MM.1S (cell line): ENCODE results near the gene CTTNBP2NL.
"Not testable (repeated sequence)": the region's sequence is repeated elsewhere in the genome, so short reads cannot be mapped to it uniquely, and the experiment has no call there.

Experiments
- DNase-seq: peaks from one replicate; pipeline ENCODE4 v3.0.0-alpha.2; 2015
- H2AFZ ChIP-seq: fragments of 300-600 bp; sonication (generic); 2 replicates; pipeline ENCODE4 v1.6.0; 2016; ENCODE audit warnings: antibody characterized with exemption, low read length
- H3F3A ChIP-seq: fragments of 300-600 bp; sonication (generic); 2 replicates; pipeline ENCODE4 v1.6.1; 2016; ENCODE audit warnings: mild to moderate bottlenecking, antibody characterized with exemption, low read length, moderate library complexity, mixed read lengths; ENCODE audit not compliant: insufficient read depth
- H3K27ac ChIP-seq: fragments of 300-600 bp; sonication (generic); 2 replicates; pipeline ENCODE4 v1.5.1; 2016; ENCODE audit warnings: mild to moderate bottlenecking, low read length
- H3K27me3 ChIP-seq: fragments of 300-600 bp; sonication (generic); replicated peaks from 2 replicates; pipeline ENCODE4 v1.6.0; 2016; ENCODE audit warnings: low read length; ENCODE audit not compliant: insufficient read depth
- H3K36me3 ChIP-seq: fragments of 300-600 bp; sonication (generic); replicated peaks from 2 replicates; pipeline ENCODE4 v1.6.1; 2016; ENCODE audit warnings: mild to moderate bottlenecking, low read length, mixed read lengths; ENCODE audit not compliant: insufficient read depth
- H3K4me1 ChIP-seq: fragments of 300-600 bp; sonication (generic); 2 replicates; pipeline ENCODE4 v1.6.1; 2016; ENCODE audit warnings: low read length, mixed read lengths
- H3K4me2 ChIP-seq: fragments of 300-600 bp; sonication (generic); 2 replicates; pipeline ENCODE4 v1.6.0; 2016; ENCODE audit warnings: low read depth, low read length
- H3K4me3 ChIP-seq: fragments of 300-600 bp; sonication (generic); 2 replicates; pipeline ENCODE4 v1.5.1; 2016; ENCODE audit warnings: low read length, mixed read lengths
- H3K79me2 ChIP-seq: fragments of 300-600 bp; sonication (generic); 2 replicates; pipeline ENCODE4 v1.6.1; 2016; ENCODE audit warnings: mixed run types, low read length, mixed read lengths
- H3K9ac ChIP-seq: fragments of 300-600 bp; sonication (generic); 2 replicates; pipeline ENCODE4 v1.6.1; 2016; ENCODE audit warnings: low read length, mixed read lengths
- H3K9me2 ChIP-seq: fragments of 300-600 bp; sonication (generic); replicated peaks from 2 replicates; pipeline ENCODE4 v1.6.1; 2016; ENCODE audit warnings: mild to moderate bottlenecking, low read length, mixed read lengths; ENCODE audit not compliant: insufficient read depth
- H3K9me3 ChIP-seq: fragments of 300-600 bp; sonication (generic); replicated peaks from 2 replicates; pipeline ENCODE4 v1.6.1; 2016; ENCODE audit warnings: mild to moderate bottlenecking, low read length, mixed read lengths; ENCODE audit not compliant: insufficient read depth
- H4K20me1 ChIP-seq: fragments of 300-600 bp; sonication (generic); 2 replicates; pipeline ENCODE4 v1.6.1; 2016; ENCODE audit warnings: mild to moderate bottlenecking, low read length, moderate library complexity, mixed read lengths; ENCODE audit not compliant: insufficient read depth
- EZH2 ChIP-seq: fragments of 300-600 bp; sonication (generic); optimal IDR thresholded peaks from 2 replicates; pipeline ENCODE3; 2017; ENCODE audit warnings: low read depth, mild to moderate bottlenecking, antibody characterized with exemption, low read length, mixed read lengths
- EZH2phosphoT487 ChIP-seq: fragments of 300-600 bp; sonication (generic); IDR thresholded peaks from 2 replicates; pipeline ENCODE4 v1.6.1; 2018; ENCODE audit warnings: antibody characterized with exemption, low read length
- TF ChIP-seq, protein P1 (sequence below): fragments of 300-600 bp; sonication (generic); IDR thresholded peaks from 2 replicates; pipeline ENCODE4 v1.5.1; 2016; ENCODE audit warnings: antibody characterized with exemption, low read length, mixed read lengths

Gene CTTNBP2NL

DNA sequence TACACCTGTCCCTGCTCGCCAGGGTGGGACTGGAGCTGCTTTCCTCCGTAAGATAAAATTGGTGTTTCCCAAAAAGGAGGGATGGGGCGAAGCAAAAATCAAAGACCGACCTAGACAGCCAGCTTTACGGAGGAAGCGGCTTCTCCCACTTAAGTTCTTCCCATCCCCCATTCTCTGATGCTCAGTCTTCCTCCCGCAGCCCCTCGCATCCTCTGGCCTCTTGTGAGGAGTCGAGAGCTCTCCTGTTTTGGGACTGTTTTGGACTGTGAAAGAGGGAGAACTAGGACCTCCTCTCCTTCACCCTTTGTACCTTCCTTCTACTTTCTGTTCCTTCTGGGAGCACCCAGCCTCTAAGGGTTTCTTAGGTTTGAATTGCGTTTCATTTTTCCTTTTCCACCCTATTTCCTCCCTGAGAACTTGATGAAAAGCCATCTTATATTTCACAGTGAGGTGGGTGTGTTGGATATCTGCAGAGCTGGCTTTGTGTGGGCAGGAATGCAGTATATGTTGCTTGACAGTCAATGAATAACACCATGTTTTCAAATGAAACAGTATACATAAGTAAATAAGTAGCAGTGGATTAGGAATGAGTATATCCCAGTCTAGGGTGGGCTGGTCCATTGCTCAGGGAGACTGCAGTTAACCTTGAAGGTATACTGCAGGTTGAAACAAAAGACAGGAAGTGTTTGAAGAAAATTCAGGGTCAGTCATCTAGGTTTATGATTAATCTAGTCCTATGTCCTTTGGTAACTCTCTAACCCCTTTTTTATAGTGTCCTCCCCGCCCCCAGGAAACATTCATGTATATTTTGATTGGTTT is 848 bp downstream of the CTTNBP2NL start:
- Histone ChIP-seq H3K9me3 (no peaks in the 10 kb centered on the region), H3K27ac (no peak overlapping the region), H3K79me2 (no peaks in the 10 kb centered on the region), H4K20me1 (no peaks in the 10 kb centered on the region), H3F3A (no peaks in the 10 kb centered on the region), H3K4me3 (peak overlapping the region; percentile 76), H3K36me3 (no peaks in the 10 kb centered on the region), H3K4me2 (peak overlapping the region; percentile 70; the same call in 1 of the 2 replicates), H3K27me3 (no peaks in the 10 kb centered on the region), H3K9ac (peak overlapping the region; percentile 17; the same call in 1 of the 2 replicates), H3K9me2 (no peaks in the 10 kb centered on the region), H3K4me1 (no peaks in the 10 kb centered on the region), H2AFZ (peak overlapping the region; percentile 82)
- no peak for DNase-seq
- TF ChIP-seq EZH2: no peak
- TF ChIP-seq EZH2phosphoT487: no peak

DNA sequence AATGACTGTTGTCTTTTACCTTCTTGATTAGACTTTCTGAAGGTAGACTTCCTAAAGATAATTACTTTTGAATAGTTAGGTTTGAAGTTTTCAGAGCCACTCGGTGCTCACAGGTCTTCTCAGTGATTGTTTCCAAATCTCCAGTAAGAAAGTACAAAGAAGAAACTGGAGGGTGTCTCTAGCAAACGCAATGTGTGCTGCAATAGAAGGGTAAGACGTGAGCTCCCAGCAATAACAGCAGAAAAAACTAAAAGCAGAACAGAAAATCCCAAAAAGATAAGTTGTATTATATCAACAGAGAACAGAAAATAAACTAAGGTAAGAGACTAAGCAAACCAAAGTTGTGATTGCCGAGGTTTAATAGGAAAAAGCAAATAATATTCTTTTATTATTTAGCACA is 1.8 kb downstream of the CTTNBP2NL start:
- H3K36me3 ChIP-seq: no peaks in the 10 kb centered on the region
- no peak overlapping the region for H2AFZ ChIP-seq
- no peaks in the 10 kb centered on the region for H3K9me3 ChIP-seq
- no peak for DNase-seq
- no peak overlapping the region for H3K9ac ChIP-seq
- no peak overlapping the region for H3K27ac ChIP-seq
- H3K4me2 ChIP-seq: no peak overlapping the region
- no peaks in the 10 kb centered on the region for H3K4me1 ChIP-seq
- no peaks in the 10 kb centered on the region for H3K9me2 ChIP-seq
- TF ChIP-seq EZH2: no peak
- no peak for TF ChIP-seq EZH2phosphoT487
- TF ChIP-seq, protein P1, sequence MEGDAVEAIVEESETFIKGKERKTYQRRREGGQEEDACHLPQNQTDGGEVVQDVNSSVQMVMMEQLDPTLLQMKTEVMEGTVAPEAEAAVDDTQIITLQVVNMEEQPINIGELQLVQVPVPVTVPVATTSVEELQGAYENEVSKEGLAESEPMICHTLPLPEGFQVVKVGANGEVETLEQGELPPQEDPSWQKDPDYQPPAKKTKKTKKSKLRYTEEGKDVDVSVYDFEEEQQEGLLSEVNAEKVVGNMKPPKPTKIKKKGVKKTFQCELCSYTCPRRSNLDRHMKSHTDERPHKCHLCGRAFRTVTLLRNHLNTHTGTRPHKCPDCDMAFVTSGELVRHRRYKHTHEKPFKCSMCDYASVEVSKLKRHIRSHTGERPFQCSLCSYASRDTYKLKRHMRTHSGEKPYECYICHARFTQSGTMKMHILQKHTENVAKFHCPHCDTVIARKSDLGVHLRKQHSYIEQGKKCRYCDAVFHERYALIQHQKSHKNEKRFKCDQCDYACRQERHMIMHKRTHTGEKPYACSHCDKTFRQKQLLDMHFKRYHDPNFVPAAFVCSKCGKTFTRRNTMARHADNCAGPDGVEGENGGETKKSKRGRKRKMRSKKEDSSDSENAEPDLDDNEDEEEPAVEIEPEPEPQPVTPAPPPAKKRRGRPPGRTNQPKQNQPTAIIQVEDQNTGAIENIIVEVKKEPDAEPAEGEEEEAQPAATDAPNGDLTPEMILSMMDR: no peak
- H3K4me3 ChIP-seq: no peak overlapping the region
- H3K27me3 ChIP-seq: no peaks in the 10 kb centered on the region
- H4K20me1 ChIP-seq: no peaks in the 10 kb centered on the region
- H3K79me2 ChIP-seq: no peaks in the 10 kb centered on the region
- no peaks in the 10 kb centered on the region for H3F3A ChIP-seq

DNA sequence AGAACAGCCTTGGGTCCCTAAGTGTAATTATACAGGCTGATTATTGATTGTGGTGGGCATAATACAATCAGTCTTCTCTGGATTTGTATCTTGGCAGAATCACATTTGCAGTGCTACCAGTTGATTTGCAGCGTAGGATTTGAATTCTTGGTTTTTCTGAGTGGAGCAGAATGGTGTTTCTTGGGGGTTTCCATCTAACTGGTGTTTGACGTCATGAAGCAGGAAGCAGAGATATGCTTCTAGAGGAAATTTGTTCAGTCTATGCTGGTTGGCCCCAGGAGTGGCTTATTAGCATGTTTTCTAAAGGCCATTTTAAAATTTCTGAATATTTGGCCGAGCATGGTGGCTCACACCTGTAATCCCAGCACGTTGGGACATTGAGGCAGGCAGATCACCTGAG is 3.4 kb downstream of the CTTNBP2NL start:
- no peaks in the 10 kb centered on the region for H3F3A ChIP-seq
- no peaks in the 10 kb centered on the region for H3K36me3 ChIP-seq
- TF ChIP-seq EZH2 (no peak), EZH2phosphoT487 (no peak)
- TF ChIP-seq, protein P1: no peak
- H3K9me3 ChIP-seq: no peaks in the 10 kb centered on the region
- H3K27me3 ChIP-seq: no peaks in the 10 kb centered on the region
- no peak overlapping the region for H3K9ac ChIP-seq
- no peak for DNase-seq
- H3K4me3 ChIP-seq: no peak overlapping the region
- H3K4me2 ChIP-seq: no peak overlapping the region
- no peaks in the 10 kb centered on the region for H3K4me1 ChIP-seq
- H3K9me2 ChIP-seq: no peaks in the 10 kb centered on the region
- H4K20me1 ChIP-seq: no peaks in the 10 kb centered on the region
- no peaks in the 10 kb centered on the region for H3K79me2 ChIP-seq
- H2AFZ ChIP-seq: no peak overlapping the region
- no peak overlapping the region for H3K27ac ChIP-seq

DNA sequence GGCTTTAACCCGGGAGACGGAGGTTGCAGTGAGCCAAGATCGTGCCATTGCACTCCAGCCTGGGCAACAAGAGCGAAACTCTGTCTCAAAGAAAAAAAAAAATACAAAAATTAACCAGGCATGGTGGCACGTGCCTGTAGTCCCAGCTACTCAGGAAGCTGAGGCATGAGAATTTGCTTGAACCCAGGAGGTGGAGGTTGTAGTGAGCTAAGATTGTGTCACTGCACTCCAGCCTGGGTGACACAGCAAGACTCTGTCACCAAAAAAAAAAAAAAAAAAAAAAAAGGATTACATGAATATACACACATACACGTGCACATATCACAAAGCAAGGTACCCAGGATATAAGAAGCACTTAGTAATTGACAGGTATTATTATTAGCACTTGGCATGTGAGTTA is 4.7 kb downstream of the CTTNBP2NL start:
- H2AFZ ChIP-seq, DNase-seq, H3F3A ChIP-seq, H3K9me2 ChIP-seq, H4K20me1 ChIP-seq, H3K9ac ChIP-seq, H3K27ac ChIP-seq, H3K79me2 ChIP-seq, H3K4me1 ChIP-seq, H3K27me3 ChIP-seq, H3K4me2 ChIP-seq, H3K4me3 ChIP-seq, H3K9me3 ChIP-seq, H3K36me3 ChIP-seq: not testable (repeated sequence)
